Activated naive CD4-positive, alpha-beta T cell (primary cell): ENCODE results near the gene DPYD.

Experiments used
- DNase-seq, 4 experiments: peaks; one replicate each; lab custom pipeline; 2025; lab: John Stamatoyannopoulos, UW

DPYD gene

DNA sequence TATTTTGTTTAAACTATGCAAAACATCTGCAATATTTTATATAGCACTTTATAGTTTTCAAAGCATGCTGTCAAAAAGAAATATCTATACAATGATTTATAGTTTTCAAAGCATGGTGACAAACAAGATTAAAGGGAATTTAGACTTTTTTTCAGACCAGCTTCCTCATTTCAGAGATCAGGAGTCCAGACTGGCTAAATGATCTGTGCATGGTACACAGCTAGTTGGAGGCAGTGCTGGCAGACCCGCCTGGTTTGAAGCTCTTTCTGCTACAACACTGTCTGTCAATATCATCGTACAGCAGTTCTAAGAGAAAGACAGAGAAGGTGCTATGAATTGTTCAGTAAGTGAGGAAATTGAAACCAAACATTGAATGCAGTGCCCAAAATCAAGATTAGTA is 720.2 kb downstream of the DPYD start:
- no peak for DNase-seq

GRCh38 chr1:97196825-97197516 is 723.9 kb downstream of the DPYD start:
- DNase-seq = no peak

DNA sequence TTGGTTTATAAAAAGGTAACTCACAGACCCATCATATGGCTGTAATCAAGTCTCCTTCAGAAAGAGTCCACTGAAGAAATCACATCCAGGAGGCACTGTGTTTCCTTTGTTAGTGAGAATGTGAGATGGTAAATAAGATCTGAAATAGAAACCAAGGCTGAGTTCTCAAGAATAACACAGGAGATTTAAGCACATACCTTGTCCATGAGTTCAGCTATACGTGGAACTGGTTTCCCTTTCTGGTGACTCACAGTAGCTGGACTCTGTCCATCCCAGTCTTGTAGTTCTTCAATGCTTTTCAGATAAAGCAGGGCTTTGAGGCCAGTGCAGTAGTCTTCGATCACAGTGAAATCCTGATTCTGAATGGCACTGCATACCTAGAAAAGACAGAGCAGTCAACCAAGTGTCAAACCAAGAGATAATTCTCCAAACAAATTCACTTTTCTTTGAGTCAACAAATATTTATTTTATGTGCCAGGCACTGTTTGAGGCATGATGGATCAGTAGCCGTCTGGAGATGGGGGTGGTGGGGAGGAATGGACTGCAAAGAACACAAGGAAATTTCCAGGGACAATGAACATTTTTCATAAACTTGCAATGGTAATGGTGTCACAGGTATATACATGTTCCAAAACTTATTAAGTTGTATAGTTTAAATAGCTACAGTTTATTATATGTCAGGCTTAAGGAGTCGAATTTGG is 727.8 kb downstream of the DPYD start:
- DNase-seq = no peak

DNA sequence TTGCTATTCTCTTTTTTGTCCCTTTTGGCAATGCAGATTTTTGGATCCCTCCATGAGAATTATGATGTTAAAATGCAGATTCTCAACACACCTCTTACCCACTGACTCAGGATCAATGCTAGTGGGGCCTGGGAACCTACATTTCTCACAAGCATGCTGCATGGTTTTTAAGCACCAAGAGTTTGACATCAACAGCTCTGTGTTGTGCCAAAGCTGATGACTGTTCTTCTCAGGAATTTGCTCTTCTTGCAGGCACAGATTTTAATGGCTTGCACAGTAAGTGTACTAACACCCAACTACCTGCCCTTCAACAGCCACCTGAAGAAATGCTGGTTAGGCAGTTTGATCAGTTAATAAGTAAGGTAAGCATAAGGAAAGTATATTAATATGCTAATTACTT is 730.5 kb downstream of the DPYD start:
- DNase-seq = no peak

GRCh38 chr1:97186381-97186780 is 734.5 kb downstream of the DPYD start:
- DNase-seq = no peak

DNA sequence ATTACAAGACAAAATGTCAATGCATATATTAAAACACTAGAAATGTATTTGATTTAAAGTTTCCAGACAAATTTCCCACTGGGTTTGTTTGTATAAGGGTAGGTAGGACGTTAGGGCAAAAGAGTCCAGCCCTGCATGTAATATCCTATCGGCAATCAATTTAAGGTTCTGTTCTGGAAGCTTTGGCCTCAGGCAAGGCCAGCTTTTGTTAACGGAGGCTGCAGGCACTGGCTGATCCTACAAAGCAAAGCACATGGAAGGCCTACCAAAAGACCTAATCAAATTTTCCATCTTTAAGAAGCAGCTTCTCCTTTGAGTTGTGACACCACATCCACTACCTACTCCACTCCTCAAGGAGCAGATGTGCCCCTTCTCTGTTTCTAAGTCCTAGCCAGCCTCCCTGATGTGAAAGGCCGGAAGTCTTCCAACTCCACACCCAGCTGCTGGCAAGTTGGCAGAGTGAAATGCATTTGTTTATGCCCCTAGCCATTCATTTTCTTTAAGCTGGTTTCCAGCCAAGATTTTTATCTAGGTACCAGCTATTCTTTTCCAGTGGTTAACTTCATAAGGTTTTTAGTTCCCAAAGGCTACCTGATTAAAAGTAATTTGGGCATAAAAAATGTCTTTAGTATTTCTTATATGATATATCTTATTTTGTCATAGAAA is 746.7 kb downstream of the DPYD start:
- no peak for DNase-seq

- DNase-seq = no peak
These were observed 750.5 kb downstream of the DPYD start for GRCh38 chr1:97170300-97170699.

DNA sequence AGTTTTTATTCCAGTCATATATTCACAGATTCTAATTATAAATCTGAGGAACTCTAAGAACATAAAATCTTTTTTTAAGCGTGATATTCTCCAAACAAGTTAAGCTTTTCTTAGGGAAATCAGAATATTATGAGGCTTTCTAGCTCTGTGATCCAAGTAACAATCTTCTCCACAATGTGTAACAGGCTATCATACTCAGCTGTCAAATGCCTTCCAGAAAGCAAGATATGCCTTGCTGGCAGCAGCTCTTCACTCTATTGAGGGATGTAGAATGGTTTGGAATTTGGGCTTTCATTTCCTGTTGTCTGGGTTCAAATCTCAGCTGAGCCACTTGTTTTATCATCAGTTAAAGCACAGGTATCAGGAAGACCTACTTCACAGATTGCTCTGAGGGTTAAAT is 752.8 kb downstream of the DPYD start:
- no peak for DNase-seq

DNA sequence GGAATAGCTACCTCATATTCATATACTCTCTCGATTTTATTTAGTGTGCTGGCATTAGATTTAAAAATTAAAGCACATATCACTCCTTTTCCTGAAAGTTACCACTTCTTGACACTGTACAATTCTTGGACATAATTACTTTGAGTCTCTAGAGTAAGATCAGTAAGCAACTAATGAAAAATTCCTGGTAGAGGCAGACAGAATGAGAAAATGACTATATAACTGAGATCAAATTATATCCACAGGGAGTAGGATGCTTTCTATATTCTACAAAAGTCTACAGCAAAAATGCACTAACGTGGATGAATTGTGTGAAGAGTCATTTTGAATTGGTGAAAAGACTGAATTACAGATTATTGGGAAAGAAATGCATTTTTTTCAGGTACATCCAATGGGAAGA is 753.6 kb downstream of the DPYD start:
- no peak for DNase-seq

GRCh38 chr1:97166626-97167025 is 754.2 kb downstream of the DPYD start:
- no peak for DNase-seq

- DNase-seq = no peak
These were observed 756.6 kb downstream of the DPYD start for GRCh38 chr1:97164276-97164639.

DNA sequence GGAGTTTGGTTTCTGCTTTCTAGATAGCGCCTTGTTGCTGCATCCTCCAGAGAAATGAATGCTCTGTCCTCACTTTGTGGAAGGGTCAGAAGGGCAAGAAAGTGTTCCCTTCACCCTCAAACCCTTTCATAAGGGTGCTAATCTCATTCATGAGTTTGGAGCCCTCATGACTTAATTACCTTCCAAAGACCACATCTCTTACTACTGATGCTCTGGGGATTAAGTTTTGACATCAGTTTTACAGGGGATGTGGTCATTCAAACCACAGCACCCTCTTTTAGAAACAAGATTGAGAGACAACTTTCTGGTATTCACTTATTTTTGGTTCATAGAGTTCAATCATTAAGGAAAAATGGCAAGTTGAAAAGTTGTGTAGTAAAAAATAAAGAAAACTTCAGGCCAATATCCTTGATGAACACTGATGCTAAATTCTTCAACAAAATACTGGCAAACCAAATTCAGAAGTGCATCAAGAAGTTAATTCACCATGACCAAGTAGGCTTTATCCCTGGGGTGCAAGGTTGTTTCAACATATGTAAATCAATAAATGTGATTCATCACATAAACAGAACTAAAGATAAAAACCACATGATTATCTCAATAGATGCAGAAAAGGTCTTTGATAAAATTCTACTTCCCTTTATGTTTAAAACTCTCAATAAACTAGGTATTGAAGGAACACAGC is 757.1 kb downstream of the DPYD start:
- DNase-seq = no peak

- no peak for DNase-seq
These were observed 760.0 kb downstream of the DPYD start for GRCh38 chr1:97160818-97161217.

DNA sequence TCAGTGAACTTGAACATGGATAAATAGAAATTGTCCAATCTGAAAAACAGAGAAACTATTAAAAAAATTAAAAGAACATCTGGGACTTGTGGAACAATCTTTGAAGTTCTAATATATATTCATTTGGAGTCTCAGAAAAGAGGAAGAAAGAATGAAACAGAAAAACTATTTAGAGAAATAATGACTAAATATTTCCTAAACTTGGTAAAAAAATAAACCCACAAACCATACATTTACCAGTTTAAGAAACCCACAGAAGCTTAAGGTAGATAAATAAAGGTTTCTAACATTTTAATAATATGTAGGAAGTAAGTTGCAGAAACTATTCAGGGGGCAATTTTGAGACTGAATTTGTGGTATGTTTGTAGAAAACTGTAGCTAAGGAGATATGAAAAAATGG is 761.5 kb downstream of the DPYD start:
- DNase-seq = no peak

DNA sequence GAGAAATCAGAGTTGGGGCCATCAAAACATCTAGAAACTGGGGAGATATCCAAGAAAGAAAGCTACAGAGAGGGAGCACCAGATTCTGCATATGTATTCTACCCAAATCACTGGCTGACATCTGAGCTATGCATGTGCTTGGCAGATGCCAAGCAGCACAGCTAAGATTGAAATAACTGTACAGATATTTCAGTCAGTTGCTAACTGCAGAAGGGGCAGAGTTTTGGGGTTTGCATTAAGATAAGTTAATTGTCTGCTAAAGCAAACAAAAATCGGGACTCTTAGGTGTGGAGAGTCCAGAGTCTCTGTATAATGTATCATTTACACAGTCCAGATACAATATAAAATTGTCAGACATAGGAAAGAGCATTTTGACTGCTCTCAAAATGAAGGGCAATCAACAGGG is 762.1 kb downstream of the DPYD start:
- no peak for DNase-seq

DNA sequence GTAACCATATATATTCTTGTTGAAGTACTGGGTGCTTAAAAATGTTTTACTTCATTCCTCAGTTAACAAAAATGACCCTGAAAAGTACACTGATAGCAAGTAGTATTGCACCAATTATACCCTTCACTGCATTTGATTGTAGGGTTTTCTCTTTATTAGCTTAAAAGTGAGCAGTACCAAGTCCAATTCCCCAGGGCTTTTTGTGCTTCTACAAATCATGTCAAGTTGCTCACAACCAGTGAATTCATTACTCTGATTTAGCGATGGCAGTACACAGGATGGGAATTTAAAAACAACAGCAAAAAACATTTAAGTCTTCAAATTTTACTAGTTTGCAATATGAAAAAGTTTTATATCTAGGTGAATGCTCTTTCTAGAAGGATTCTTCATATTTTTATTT is 762.8 kb downstream of the DPYD start:
- no peak for DNase-seq

DNA sequence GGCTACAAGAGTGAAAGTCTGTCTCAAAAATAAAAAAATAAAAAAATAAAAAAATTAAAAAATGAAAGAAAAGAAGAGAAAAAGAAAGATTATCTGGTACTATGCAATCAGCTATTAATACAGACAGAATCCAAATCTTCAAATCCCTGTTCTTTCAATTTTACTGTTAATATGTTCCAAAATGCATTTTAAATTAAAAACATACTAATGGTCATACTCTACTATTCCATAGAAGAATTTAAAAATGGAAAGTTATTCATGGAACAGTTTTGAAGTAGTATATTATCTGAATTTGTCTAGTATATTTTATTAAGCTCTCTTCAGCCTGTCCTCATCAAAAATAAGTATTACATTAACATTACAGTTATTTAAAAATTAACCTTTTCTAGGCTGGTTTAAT is 769.2 kb downstream of the DPYD start:
- DNase-seq = no peak

DNA sequence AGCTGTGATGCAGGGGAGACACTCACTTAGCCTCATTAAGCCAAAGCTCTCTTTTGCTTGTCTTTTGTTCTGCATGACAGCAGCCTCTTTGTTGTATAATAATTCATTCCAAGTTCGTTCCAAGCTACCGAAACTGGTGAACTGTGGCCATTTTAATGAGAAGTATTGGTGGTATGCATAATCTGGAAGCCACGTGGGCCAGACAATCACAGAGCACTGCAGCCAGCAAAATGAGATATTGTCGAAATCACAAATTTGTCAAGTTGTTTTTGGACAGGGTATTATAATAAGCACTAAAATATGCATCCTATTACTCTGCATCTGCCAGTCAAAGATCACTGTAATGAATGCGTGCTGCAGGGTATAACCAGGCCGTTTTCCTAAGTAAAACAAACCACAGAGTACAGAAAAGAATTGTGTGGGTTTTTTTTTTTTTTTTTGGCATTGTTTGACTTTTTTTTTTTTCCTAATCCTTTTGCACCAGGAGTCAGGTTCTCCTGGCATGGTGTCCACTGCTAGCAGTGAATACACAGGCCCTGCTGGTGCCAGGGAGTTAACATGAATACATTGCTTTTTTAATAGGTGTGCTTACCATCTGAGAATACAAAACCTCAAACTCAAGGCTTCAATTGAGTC is 775.4 kb downstream of the DPYD start:
- no peak for DNase-seq

DNA sequence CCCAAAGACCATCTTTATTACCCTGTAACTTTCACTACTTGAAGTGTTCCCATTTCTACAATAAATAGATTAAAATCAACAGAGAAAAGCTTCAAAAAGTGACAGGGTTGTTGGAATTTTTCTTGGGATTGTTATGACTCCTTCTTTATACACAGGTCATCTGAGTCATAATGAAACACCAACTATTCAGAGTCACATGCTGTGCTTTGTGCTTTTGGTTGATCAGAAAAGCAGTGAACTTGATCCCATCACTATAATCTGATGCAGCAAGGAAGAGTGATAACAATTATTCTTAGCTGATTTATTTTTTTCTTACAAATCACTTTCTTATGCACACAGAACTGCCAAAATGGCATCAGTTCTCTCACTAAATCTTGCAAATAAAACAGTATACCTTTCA is 776.3 kb downstream of the DPYD start:
- DNase-seq = no peak

- no peak for DNase-seq
These were observed 777.5 kb downstream of the DPYD start for GRCh38 chr1:97143236-97143882.

DNA sequence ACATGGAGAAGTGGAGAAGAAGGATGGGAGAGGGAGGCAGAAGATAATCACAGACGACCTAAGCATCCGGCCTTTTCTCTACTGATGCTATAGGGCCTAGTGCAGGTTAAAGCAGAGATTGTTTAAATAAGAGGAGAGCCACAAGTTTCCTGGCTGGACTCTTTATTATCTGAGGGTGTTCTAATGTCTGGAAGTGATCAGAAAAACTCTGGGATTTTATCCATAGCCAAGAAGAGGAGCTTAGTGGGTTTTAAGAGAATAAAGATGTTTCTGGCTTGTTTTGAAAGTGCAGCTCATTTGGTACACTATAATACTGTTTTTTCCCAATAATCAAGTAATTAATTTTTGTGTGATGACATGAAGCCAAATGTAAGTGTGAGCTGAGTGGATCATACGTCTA is 780.2 kb downstream of the DPYD start:
- DNase-seq = no peak

DNA sequence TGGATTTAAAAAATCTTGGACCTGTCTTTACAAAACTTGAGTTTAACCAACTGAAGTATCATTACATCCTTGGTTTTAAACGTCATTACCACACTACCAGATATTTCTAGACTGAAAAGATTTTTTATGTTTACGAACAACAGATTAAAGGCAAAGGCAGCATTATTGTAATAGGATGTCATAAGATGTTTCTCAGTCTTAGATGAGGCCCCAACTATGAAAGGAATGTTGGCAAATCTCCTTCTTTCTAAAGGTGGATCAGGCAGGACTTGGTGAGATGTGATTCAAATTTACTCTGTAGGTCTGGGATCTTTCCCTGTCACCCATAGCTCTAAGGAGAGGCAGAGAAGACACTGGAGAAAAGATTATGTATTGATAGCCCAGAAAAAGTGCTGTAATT is 781.3 kb downstream of the DPYD start:
- DNase-seq = no peak
